ENCODE results near the gene RSBN1L.
A peak's percentile ranks its signal among the peaks of the same experiment; 100 is the strongest.
"Not testable (repeated sequence)": the region's sequence is repeated elsewhere in the genome, so short reads cannot be mapped to it uniquely, and the experiment has no call there.

RSBN1L gene

DNA sequence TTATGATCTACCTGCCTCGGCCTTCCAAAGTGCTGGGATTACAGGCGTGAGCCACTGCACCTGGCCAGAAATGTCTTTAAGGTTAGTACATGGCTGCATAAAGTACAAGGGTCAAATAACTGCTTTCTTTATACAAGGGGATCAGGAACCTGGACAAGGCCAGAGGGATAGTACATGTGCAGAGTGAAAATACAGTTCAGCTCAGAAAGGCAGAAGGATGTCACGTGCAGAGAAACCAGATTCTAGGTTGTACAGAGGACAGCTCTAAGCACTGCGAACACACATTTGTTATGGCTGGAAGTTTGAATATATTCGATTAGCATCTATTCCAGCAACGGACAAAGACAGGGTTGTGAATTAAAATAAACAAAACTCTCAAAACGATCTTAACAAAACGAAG is 6.0 kb upstream of the RSBN1L start:
- no peak for DNase-seq

DNA sequence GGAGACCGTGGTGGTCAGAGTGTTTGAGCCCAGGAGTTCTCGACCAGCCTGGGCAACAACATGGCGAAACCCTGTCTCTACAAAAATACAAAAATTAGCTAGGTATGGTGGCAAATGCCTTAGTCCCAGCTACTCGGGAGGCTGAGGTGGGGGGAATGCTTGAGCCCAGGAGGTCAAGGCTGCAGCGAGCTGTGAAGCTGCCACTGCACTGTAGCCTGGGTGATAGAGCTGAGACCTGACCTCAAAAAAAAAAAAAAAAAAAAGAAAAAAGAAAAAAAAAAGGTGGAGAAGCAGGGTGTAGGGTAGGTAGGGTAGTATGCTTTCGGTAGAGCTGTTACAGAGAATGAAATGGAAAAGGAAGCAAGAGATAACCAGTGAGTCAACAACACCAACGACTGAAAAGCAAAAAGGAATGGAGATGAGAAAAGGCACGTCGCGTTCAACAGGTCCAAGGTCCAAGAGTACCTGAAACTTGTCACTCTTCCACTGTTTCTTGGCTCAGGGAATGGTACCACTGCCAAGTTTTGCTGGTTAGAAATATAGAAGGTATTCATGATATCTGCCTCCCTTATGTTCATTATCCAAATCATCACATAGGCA is 4.3 kb upstream of the RSBN1L start:
- no peak for DNase-seq

DNA sequence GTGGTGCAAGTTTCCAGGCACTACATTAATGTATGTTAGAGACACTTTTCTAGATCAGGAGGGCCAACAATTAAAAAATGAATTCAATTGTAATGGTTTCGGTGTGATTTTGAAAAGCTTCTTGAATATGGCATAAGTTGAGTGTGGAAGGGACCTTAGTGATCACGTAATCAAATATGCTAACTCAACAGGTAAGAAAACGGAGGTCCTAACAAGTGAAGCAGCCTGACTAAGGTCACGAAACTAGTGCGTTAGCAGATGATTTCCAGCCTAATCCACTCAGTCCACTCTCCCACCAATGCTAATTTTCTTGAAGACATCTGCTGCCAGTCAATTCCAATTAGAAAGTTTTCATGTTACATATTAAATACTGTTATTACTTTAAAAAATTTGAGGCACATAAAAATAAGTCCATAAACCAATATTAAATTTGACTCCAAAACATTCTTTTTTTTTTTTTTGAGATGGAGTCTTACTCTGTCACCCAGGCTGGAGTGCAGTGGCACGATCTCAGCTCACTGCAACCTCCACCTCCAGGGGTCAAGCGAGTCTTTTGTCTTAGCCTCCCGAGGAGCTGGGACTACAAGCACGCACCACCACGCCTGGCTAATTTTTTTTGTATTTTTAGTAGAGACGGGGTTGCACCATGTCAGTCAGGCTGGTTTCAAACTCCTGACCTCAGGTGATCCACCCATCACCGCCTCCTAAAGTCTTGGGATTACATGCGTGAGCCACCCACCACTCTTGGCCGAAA is 2.3 kb upstream of the RSBN1L start:
- no peak for DNase-seq

DNA sequence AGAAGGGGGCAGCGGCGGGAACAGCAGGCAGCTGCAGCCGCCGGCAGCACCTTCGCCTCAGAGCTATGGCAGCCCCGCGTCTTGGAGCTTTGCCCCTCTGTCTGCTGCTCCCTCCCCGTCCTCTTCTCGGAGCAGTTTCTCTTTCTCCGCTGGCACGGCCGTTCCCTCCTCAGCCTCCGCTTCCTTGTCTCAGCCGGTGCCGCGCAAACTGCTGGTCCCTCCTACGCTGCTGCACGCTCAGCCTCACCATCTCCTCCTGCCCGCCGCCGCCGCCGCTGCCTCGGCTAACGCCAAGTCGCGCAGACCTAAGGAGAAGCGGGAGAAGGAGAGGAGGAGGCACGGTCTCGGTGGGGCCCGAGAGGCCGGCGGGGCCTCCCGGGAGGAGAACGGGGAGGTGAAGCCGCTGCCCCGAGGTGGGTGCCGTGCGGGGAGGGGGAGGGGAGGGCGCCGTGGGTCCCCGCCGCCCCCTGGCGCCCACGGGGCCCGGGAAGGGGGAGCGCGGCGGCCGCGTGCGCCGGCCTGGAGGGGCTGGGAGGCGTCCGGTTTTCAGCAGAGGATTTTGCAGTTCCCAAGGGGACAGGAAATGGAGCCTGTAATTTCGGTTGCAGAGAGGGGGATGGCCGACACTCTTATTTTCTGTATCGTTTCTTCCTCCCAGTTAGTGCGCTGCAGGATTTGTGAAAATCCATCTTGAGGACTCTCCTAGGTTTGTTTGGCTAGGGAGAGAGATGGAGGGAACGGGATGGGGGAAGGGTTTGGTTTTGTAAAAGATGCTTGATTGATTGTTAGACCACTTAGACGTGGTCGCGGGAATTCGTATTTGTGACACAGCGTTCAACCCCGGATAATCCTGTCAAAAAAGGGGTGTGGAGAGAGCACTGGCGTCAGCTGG is 630 bp downstream of the RSBN1L start:
- peak; percentile 39 for DNase-seq

DNA sequence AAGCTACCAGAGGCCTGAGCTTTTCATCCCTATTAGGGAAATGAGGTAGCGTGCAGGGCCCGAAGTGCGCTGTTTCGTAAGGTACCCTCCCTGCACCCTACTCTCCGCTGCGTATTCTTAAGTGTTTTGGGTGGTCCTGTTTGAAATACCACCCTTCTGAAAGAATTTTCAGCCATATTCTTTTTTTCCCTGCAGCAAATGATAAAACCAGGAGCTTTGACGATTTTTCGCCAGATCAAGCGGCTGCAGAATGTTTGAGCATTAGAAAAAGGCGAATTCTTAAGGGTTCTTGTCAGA is 1.2 kb downstream of the RSBN1L start:
- no peak for DNase-seq

DNA sequence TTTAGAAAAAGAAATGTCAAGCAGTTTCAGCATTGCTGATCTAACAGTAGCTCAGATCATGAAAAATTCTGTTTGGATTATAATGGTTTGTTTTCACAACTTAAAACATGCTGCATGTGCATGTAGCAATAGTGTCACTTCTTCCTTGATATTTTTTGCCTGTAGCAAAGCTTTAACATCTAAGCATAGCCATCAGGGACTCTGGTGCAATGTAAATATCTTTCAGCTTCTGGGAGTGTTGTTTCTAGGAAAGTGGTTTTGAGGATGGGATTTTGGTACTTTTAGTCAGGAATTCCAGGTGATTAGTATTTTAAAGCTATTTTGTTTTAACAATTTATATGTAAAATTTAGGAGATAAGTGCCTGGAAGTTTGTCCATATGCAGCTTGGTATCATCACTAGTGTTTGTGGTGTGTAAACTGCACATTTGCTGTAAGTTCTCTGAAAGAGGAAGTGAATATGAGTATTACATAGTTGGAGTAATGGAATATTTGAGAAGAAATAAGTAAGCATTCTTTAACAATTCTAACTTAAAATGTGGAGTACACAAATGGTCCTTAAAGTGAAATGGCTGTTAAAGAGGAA is 1.9 kb downstream of the RSBN1L start:
- DNase-seq, result no peak

DNA sequence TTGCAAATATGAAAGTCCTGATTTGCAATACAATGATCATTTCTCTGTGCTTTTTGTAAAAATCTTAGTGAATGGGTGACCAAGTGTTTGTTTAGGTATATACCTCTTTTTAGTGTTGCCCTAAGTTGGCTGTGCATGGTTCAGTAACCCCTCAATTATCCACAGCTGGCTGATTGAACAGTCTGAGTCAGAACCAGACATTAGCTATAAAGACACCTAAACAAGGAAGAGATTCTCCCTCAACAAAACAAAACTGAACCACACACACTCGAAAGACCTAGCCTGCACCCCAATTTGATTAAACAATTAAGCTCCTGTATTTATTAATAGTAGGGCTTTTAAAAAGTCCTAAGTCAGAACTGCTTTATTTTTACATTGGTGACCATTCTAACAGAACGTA is 2.8 kb downstream of the RSBN1L start:
- DNase-seq, result no peak

DNA sequence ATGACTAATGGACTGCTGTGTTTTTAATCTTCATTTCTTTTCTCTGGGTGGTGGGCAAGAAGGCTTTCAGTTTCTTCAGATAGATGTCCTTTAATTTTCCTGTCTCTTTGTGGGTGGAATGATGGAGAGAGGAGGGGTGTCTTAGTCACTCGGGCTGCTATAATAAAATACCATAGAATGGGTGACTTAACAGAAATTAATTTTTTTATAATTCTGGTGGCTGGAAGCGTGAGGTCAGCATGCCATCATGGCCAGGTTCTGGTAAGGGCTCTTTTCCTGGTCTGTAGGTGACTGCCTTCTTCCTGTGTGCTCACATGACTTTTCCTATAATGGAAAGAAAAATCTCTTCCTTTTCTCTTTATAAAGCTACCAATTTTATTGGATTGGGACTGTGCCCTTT is 6.3 kb downstream of the RSBN1L start:
- no peak for DNase-seq

DNA sequence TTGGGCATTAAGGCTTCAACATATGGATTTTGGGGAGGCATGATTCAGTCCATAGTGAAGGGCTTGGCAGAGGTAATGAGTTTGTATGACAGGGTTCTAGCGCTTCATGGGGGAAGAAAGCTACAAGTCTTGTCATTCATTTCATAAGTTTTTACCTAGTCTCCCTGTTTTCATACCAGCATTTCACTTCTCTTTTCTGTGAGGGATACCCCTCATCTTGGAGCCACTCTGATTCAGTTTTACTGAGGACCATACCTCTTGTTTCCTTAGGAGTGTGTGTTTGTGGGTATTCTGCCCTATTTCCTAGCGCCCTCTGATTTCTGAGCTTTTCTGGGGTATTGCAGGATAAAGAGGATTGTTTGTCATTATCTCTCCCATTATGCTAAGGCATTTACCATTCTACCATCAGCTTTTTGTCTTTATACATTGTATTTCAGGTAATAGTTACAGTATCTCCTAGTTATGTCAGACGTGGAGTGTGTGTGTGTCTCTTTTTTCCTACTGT is 6.8 kb downstream of the RSBN1L start:
- no peak for DNase-seq

DNA sequence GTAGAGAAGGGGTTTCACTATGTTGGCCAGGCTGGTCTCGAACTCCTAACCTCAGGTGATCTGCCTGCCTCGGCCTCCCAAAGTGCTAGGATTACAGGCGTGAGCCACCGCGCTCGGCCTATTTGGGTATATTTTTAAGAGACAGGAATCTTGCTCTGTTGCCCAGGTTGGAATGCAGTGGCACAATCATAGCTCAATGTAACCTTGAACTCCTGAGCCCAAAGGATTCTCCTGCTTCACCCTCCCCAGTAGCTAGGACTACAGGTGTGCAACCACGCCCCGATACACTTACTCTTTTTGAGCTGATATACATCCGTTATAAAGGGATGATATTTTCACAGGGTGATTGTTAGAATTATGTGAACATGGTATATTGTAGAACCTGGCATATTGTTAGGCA is 7.4 kb downstream of the RSBN1L start:
- DNase-seq, result not testable (repeated sequence)

DNA sequence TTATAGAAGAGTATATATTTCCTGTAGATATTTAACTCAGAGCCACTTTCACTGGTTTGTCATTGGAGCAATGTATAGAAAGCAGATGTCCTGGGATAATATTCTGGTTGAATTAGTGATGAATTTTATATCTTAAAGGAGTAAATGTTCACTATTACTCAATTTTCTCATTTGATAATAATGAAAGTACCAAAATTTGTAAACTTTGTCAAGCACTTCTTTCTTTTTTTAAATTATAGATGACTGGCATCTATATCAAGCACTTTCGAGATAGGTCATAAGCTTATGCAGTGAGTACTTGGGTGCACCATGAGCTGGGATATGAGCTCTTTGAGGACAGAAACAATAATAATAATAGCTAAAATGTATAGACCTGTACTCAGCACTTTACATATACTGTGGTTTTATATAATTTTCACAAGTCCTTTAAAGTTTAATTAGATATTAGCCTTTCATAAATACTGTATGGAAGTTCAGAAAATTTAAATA is 11.3 kb downstream of the RSBN1L start:
- no peak for DNase-seq

DNA sequence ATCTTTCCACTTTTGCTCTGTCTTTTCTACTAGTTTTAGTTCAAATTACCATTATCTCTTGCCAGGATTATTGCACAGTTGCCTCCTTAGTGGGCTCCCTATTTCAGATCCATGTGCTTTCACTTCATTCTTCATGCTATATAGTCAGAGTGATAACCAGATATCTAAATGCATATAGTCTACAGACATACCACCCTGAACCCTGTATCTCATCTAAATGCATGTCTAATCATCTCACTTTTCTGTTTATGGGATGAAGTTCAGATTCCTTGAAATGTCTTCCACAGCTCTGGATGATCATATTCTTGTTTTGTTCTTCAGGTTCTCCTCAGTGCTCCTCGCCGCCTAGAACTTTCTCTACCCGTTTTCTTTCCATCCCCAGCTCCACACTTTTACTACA is 13.8 kb downstream of the RSBN1L start:
- no peak for DNase-seq

DNA sequence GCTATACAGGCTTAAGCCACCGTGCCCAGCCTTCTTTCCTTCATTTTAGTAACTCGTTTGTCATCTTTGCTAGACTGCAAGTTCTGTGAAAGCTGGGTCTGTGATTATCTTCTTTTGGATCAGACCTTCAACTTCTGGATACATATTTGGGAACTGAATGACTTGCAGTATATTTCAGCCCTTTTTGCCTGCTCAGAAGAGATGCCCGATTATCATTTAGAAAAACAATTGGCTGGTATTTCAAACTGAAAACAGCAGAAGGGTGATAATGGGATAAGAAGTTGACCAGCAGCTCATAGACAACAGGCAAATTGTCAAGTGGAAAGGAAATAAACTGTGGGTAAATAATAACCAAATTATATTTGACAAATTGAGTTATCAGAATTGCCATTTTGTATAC is 14.6 kb downstream of the RSBN1L start:
- no peak for DNase-seq

DNA sequence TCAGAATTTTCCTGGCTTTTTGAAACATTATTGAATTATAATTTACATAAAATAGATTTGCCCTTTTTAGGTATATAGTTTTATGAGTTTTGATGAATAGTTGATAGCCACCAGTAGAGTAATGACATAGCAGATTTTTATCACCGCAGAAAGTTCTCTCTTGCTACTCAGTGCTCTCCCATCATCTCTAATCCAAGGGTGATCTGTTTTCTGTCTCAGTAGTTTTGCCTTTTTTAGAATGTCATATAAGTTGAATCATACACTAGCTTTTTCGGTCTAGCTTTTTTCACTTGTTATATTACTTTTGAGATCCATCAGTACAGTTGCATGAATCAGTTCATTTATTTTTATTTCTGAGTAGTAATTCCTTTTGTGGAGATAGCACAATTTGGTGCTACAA is 17.9 kb downstream of the RSBN1L start:
- no peak for DNase-seq

DNA sequence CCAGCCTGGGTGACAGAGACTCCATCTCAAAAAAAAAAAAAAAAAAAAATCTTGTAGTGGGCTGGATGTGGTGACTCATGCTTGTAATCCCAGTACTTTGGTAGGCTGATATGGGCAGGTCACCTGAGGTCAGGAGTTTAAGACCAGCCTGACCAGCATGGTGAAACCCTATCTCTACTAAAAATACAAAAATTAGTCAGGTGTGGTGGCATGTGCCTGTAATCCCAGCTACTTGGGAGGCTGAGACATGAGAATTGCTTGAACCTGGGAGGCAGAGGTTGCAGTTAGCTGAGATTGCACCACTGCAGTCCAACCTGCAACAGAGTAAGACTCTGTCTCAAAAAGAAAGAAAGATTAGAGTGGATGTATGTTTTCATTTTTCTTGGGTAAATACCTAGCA is 18.7 kb downstream of the RSBN1L start:
- not testable (repeated sequence) for DNase-seq

DNA sequence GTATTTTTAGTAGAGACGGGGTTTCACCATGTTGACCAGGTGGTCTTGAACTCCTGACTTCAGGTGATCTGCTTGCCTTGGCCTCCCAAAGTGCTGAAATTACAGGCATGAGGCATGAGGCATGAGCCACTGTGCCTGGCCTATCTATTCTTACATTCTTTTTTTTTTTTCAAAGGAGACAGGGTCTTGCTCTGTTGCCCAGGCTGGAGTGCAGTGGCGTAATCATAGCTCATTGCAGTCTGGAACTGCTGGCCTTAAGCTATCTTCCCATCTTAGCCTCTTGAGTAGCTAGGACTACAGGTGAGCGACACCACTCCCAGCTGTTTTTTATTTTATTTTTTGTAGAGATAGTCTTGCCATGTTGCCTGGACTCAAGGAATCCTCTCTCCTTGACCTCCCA is 20.5 kb downstream of the RSBN1L start:
- no peak for DNase-seq

DNA sequence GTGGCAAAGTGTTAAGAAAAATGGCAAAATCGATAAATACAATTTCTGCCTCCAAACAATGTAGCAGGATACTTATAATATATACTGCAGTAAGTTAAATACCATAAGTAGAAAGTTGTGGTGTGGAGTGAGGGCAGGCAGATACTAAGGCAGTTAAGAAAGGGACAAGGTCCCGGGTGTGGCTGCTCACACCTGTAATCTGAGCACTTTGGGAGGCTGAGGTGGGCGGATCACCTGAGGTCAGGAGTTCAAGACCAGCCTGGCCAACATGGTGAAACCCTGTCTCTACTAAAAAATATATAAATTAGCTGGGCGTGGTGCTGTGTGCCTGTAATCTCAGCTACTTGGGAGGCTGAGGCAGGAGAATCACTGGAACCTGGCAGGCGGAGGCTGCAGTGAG is 21.3 kb downstream of the RSBN1L start:
- DNase-seq, result not testable (repeated sequence)

DNA sequence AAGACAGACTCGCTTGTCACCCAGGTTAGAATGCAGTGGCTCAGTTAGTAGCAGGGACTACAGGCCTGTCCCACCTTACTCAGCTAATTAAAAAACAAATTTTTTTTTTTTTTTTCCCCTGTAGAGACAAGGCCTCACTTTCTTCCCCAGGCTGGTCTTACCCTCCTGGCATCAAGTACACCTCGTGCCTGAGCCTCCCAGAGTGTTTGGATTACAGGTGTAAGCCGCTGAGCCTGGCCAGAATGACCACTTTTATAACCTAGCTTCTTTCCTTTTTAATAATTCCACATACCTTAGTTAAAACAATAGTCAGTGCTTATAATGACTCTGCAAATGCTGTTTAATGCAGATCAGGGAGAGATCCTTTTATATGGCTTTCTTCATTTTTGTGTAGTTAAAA is 31.3 kb downstream of the RSBN1L start:
- DNase-seq, result no peak

DNA sequence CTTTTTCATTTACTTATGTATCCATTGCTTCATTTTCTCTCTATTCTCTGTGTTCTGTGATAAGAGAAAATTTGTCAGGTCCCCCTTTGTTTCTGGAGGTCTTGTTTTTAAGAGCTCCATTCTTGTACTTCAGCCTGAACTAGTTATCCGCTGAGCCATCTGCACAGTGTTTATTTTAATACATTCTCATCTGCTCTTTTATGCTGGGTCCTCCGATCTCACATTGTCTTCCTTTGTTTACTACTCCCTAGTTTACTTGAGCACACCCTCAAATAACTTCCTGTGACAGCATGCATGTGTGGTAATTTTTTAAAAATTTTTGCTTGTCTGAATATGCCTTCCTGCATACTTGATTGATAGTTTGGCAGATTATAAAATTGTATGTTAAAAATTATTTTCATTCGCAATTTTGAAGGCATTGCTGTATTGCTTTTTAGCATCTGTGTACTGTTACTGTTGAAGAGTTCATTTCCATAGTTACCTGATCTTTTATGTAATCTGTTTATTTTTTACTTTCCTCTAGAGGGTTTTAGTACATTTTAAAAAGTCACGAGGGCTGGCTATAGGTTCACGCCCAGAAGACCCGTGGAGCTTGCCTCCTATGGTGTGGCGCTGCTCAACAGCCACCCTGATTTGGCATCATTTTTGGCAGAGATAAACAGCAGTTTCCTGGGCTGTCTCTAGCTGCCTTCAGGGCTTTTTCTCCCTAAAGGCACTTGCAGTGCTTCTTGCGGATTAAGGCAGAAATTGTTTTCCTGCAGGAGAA is 31.9 kb downstream of the RSBN1L start:
- peak; percentile 85 for DNase-seq

DNA sequence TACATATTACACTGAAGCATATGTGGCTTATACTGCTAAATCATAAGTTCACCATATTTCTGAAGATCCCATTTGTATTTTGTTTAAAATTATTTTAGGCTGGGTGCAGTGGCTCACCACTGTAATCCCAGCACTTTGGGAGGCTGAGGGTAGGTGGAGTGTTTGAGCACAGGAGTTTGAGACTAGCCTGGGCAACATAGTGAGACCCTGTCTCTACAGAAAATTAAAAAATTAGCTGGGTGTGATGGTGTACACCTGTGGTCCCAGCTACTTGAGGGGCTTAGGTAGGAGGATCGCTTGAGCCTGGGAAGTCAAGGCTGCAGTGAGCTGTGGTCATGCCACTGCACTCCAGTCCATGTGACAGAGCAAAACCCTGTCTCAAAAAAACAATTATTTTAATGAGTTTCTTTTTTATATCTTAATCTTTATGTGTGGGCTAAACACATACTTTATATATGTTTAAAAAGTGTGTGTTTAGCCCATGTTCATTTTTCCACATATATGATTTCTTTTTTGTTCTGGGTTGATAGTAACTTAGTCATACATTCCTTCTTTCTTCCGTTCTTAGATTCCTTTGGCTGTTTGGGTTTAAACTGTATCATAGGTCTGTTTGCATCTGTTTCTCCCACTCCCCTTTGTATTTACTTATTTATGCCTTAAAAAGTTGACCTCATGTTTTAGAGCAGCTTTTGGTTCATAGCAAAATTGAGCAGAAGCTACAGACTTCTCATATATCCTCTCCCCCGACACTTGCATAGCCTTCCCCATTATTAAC is 33.5 kb downstream of the RSBN1L start:
- no peak for DNase-seq

DNA sequence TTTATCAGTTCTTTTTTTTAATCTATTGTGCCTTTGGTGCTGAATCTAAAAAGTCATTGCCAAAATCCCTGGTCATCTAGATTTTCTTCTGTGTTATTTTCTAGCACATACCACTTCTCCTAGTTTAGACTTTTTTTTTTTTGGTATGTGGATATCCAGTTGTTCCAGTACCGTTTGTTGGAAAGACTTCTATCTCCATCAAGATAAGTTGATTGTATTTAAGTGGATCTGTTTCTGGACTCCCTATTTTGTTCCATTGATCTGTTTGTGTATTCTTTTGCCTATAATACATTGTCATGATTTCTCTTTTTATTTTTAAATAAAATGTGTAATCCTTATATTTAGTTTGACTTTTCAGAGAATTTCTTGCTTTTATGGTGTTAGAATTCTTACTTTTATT is 35.5 kb downstream of the RSBN1L start:
- DNase-seq, result no peak
